Astrocyte of the spinal cord (primary cell): ENCODE data around the gene ASB5.

Experiments used
- DNase-seq: peaks from one replicate; pipeline ENCODE4 v3.0.0; 2011; ENCODE audit warnings: low read depth, low spot score
- H3K4me3 ChIP-seq: 2 replicates; pipeline ENCODE4 v1.5.1; 2011; ENCODE audit warnings: low read depth, mild to moderate bottlenecking, low read length, moderate library complexity
- in situ Hi-C: cut with HindIII; loops from 2 replicates; pipeline ENCODE4 v1.10.0; 2017; ENCODE audit warnings: low sequenced_read_pairs
- TF ChIP-seq, protein P1 (sequence below): IDR thresholded peaks from 2 replicates; pipeline ENCODE4 v1.5.1; 2012; ENCODE audit warnings: low read depth, mild to moderate bottlenecking, low read length, inconsistent platforms

ASB5 gene

DNA sequence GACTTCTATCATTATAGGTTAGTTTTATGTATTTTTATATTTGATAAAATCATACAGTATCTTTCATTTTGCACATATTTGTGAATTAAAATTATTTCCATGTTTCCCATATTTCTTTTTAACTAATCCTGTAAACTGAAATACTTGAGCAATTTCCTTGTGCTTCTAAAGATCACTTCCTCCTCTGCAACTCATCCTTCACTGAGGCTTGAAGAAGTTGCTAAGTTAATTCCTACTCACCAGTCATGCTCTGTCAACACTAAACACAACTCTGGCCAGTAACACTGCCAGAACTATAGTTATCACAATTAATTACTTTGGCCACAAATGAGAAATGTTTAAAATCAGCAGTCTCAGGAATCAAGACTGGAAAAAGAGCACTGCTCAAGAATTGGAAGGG, 80.4 kb downstream of the ASB5 start:
- no peak overlapping the region for H3K4me3 ChIP-seq
- TF ChIP-seq, protein P1, sequence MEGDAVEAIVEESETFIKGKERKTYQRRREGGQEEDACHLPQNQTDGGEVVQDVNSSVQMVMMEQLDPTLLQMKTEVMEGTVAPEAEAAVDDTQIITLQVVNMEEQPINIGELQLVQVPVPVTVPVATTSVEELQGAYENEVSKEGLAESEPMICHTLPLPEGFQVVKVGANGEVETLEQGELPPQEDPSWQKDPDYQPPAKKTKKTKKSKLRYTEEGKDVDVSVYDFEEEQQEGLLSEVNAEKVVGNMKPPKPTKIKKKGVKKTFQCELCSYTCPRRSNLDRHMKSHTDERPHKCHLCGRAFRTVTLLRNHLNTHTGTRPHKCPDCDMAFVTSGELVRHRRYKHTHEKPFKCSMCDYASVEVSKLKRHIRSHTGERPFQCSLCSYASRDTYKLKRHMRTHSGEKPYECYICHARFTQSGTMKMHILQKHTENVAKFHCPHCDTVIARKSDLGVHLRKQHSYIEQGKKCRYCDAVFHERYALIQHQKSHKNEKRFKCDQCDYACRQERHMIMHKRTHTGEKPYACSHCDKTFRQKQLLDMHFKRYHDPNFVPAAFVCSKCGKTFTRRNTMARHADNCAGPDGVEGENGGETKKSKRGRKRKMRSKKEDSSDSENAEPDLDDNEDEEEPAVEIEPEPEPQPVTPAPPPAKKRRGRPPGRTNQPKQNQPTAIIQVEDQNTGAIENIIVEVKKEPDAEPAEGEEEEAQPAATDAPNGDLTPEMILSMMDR = no peak
- in situ Hi-C loops = no loop called here
- no peak for DNase-seq

DNA sequence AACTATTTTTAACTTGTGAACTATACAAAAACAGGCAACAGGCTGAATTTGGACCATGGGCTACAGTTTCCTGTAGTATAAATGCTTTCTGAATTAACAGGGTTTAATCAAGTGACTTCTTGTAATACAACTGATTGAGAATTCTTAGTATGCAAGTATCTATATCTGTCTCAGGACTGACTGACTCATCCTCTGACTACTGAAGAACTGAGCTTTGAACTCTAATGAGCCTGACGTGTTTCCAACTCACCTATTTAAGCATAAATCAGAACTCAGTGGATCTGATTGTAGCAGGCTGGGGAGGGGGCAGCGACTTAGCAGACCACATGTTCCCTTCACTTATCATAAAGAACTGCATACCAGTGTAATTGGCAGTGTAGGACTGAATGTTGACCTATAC, 81.4 kb downstream of the ASB5 start:
- in situ Hi-C loops = no loop called here
- no peak overlapping the region for H3K4me3 ChIP-seq
- TF ChIP-seq, protein P1 = no peak
- peak; percentile 20 for DNase-seq

DNA sequence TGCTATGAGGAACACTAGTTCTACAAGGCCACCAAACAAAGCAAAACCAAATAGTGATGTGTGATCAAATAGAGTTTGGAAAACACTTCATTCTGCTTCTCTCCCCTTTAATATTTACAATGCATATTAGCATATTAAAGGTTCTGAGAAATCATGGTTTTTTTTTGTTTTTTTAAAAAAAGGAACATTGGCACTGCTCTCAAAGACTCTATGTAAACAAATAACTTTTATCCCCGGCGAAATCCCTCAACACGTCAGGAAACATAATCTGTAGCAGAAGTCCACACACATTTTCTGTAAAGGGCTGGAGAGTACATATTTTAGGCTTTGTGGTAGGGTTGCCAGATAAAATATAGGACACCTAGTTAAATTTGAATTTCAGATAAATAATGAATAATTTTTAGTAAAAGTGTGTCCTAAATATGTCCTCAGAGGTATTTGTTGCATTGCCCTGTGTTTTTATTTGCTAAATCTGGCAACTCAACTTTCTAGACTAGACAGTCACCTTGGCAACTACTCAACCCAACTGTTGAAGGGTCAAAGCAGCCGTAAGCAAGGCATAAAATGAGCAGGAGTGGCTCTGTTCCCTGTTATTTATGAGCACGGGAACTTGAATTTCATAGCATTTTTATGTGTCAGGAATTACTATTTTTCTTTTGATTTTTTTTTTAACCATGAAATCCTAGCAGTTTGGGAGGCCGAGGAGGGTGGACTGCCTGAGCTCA, 82.2 kb downstream of the ASB5 start:
- DNase-seq = peak; percentile 4
- TF ChIP-seq, protein P1 = no peak
- no peak overlapping the region for H3K4me3 ChIP-seq
- in situ Hi-C loops = no loop called here

DNA sequence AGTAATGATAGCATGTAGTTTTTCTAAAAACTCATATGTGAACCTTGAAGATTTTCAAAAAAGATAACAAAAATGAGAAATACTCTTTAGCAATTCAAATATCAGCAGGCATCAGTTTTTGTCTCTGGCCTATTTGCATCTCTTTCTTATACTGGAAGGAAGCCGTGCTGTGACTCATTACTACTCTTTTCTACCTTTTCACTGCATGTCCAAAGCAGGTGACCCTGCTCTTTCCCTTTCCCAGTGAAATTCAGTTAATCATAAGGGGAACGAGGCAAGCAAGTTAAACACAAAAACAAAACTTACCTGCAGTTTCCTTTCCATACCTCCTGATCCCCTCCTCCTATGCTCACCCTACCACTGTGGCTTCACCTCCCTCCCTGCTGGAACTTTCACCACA, 83.0 kb downstream of the ASB5 start:
- TF ChIP-seq, protein P1 = no peak
- in situ Hi-C loops = no loop called here

DNA sequence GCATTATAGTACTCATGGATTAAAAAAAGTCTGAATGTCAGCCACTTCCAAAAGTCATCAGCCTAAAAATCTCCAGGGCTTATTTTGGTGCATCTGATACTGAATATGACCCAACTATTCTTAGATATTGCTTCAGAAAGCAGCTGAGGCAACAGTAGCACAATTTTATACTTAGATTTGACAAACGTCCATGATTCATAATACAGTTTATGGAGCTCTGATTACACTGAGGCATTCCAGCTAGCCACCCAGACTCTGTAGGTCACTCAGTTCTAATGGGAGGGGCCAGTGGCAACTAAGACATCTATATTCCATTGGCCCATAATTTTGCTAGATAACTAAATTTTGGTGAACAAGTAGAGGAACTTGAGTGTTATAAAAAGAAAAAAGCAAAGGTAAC, 84.0 kb downstream of the ASB5 start:
- TF ChIP-seq, protein P1 = no peak
- H3K4me3 ChIP-seq = no peak overlapping the region
- in situ Hi-C loops = no loop called here
- DNase-seq = peak; percentile 57

More for the DNA sequence above, 83.0 kb downstream of the ASB5 start:
- H3K4me3 ChIP-seq = no peak overlapping the region
- DNase-seq = no peak
